ENCODE data around the gene CDK17. TPM values are rescaled to one million over a fixed set of nuclear protein-coding genes. Genes with fewer than 3 reads are reported as not detected.
A peak's percentile ranks its signal among the peaks of the same experiment; 100 is the strongest.

Gene CDK17
- total RNA-seq, 2 donors from 2014 or later: 36.2 to 39.9 TPM

DNA sequence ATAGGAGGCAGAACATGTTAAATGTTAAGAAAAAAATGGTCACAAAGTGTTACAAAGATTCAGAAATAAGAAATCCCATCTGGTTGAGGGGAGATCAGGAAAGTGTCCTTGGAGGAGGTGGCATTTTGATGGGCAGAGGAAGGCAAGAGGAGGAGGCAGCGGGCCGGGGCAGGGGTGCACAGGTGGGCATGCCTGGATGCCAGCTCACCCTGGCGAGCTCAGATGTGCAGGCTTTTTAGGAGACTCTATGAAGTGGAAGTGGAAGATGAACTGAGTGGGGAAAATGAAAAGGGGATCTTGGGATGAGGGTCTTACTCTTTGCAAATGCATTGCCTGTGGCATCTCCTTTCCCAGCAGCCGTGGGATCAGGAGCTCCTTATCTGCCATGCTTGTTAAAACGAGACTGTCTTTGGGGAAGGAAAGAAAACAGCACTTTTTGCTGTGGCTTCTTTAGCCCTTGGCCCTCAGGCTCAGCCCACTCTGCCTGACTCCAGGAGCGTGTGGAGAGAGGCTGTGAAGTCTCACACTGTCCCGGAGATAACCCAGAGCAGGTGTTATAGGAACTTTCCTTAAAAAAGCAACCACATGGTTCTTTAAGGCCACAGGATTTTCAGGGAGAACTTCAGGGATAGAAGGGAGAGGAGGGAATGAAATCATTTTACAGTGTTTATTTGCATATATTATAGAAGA is 143.4 kb downstream of the CDK17 start:
- peaks cover 6% of the 10 kb centered on the region for H3K4me1 Mint-ChIP-seq
- H3K9me3 ChIP-seq (ENCODE audit: control insufficient read depth, low read length): no peaks in the 10 kb centered on the region
- no peaks in the 10 kb centered on the region for H3K27me3 Mint-ChIP-seq (ENCODE audit: insufficient read depth)
- TF ChIP-seq, protein P1, sequence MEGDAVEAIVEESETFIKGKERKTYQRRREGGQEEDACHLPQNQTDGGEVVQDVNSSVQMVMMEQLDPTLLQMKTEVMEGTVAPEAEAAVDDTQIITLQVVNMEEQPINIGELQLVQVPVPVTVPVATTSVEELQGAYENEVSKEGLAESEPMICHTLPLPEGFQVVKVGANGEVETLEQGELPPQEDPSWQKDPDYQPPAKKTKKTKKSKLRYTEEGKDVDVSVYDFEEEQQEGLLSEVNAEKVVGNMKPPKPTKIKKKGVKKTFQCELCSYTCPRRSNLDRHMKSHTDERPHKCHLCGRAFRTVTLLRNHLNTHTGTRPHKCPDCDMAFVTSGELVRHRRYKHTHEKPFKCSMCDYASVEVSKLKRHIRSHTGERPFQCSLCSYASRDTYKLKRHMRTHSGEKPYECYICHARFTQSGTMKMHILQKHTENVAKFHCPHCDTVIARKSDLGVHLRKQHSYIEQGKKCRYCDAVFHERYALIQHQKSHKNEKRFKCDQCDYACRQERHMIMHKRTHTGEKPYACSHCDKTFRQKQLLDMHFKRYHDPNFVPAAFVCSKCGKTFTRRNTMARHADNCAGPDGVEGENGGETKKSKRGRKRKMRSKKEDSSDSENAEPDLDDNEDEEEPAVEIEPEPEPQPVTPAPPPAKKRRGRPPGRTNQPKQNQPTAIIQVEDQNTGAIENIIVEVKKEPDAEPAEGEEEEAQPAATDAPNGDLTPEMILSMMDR (conservative IDR thresholded peaks at IDR 0.05): no peak
- H3K36me3 ChIP-seq (ENCODE audit: control insufficient read depth, insufficient read depth, low read length): peaks cover 46% of the 10 kb centered on the region
- H3K27ac ChIP-seq (ENCODE audit: low read depth, low read length): no peak overlapping the region
- no peaks in the 10 kb centered on the region for H3K27me3 ChIP-seq (ENCODE audit: control insufficient read depth, insufficient read depth, low read length, poor library complexity, severe bottlenecking)
- H3K4me3 ChIP-seq (ENCODE audit: low read length): no peak overlapping the region
- no peak overlapping the region for H3K4me3 Mint-ChIP-seq
- H3K36me3 Mint-ChIP-seq (ENCODE audit: low read depth): peaks cover 37% of the 10 kb centered on the region
- H3K9me3 Mint-ChIP-seq: no peaks in the 10 kb centered on the region
- WGBS, 2 experiments (ENCODE audit: insufficient coverage in 1 of 2, insufficient read length in 1 of 2): 77 to 83% methylated on average over 6 to 7 of the region's 7 CpGs
- H3K9ac ChIP-seq (ENCODE audit: extremely low read depth, low read length, poor library complexity, severe bottlenecking): peak overlapping the region; percentile 12
- H3K27ac Mint-ChIP-seq: no peak overlapping the region
- peaks cover 9% of the 10 kb centered on the region for H3K4me1 ChIP-seq (ENCODE audit: control insufficient read depth, insufficient read depth, low read length)
- no peak for DNase-seq

DNA sequence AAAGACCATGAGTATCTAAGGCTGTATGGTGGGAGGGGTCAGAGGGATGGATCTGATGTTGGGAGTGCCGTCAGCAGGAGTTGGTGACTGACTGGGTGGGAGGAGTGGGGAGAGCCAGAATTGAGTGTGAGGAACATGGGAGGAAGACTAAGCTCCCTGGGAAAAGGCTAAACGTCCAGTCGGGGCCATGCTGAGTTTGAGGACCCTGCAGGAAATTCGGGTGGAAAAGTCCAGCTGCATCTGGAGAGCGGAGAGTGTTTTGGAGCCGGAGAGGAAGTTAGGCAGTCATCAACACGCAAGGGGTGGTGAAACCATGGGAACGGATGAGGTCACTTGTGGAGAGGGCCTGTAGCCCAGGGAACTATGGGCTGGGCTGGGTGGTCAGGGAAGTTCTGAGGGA is 145.2 kb downstream of the CDK17 start:
- H3K4me1 Mint-ChIP-seq: peaks cover 6% of the 10 kb centered on the region
- Histone ChIP-seq H3K4me3 (ENCODE audit: low read length) (no peak overlapping the region), H3K9me3 (ENCODE audit: control insufficient read depth, low read length) (no peaks in the 10 kb centered on the region), H3K9ac (ENCODE audit: extremely low read depth, low read length, poor library complexity, severe bottlenecking) (no peak overlapping the region), H3K36me3 (ENCODE audit: control insufficient read depth, insufficient read depth, low read length) (peaks cover 45% of the 10 kb centered on the region), H3K27me3 (ENCODE audit: control insufficient read depth, insufficient read depth, low read length, poor library complexity, severe bottlenecking) (no peaks in the 10 kb centered on the region), H3K4me1 (ENCODE audit: control insufficient read depth, insufficient read depth, low read length) (peaks cover 9% of the 10 kb centered on the region), H3K27ac (ENCODE audit: low read depth, low read length) (no peak overlapping the region)
- peaks cover 30% of the 10 kb centered on the region for H3K36me3 Mint-ChIP-seq (ENCODE audit: low read depth)
- TF ChIP-seq, protein P1 (conservative IDR thresholded peaks at IDR 0.05): no peak
- no peaks in the 10 kb centered on the region for H3K27me3 Mint-ChIP-seq (ENCODE audit: insufficient read depth)
- H3K4me3 Mint-ChIP-seq: no peak overlapping the region
- H3K9me3 Mint-ChIP-seq: no peaks in the 10 kb centered on the region
- no peak for DNase-seq
- H3K27ac Mint-ChIP-seq: peak overlapping the region; percentile 4
- WGBS, 2 experiments (ENCODE audit: insufficient coverage in 1 of 2, insufficient read length in 1 of 2): 90 to 93% methylated on average over 8 of the region's 8 CpGs

DNA sequence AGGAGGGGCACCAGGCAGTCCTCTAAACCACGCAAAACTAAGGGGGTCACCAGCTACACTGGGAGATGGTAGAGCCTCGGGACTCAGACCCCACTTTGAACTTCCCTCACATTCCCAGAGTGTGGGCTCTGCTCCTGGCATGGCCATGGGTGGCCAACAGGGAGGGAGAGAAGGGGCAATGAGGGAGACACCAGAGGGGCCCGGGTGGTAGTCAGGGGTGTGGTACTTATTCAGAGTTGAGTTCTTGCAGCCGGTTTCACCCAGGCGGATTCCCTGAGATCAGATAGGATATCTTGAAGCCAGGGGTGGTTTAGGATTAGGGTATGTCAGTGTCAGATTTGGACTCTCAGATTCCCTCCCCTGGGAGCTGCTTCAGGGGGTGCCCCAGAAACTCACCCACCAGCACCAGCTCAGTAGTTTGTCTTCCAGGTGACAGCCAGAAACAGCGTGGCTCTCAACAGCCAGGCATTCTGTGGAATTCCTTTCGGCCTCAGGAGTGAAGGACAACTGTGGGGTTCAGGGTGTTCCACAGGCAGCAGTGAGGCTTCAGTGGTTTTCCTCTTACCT is 150.0 kb downstream of the CDK17 start:
- no peaks in the 10 kb centered on the region for H3K9me3 ChIP-seq (ENCODE audit: control insufficient read depth, low read length)
- Mint-ChIP-seq H3K9me3 (no peaks in the 10 kb centered on the region), H3K27me3 (ENCODE audit: insufficient read depth) (no peaks in the 10 kb centered on the region), H3K4me3 (no peak overlapping the region), H3K27ac (no peak overlapping the region), H3K36me3 (ENCODE audit: low read depth) (peaks cover 48% of the 10 kb centered on the region), H3K4me1 (peaks cover 6% of the 10 kb centered on the region)
- no peaks in the 10 kb centered on the region for H3K4me1 ChIP-seq (ENCODE audit: control insufficient read depth, insufficient read depth, low read length)
- no peak overlapping the region for H3K27ac ChIP-seq (ENCODE audit: low read depth, low read length)
- WGBS, 2 experiments (ENCODE audit: insufficient coverage in 1 of 2, insufficient read length in 1 of 2): 90 to 95% methylated on average over 4 to 7 of the region's 7 CpGs
- TF ChIP-seq, protein P1 (conservative IDR thresholded peaks at IDR 0.05): no peak
- H3K27me3 ChIP-seq (ENCODE audit: control insufficient read depth, insufficient read depth, low read length, poor library complexity, severe bottlenecking): no peaks in the 10 kb centered on the region
- H3K4me3 ChIP-seq (ENCODE audit: low read length): no peak overlapping the region
- no peak overlapping the region for H3K9ac ChIP-seq (ENCODE audit: extremely low read depth, low read length, poor library complexity, severe bottlenecking)
- no peak for DNase-seq
- H3K36me3 ChIP-seq (ENCODE audit: control insufficient read depth, insufficient read depth, low read length): peaks cover 50% of the 10 kb centered on the region

All from endodermal cell (in vitro differentiated cells).